AG09309 (cell line): ENCODE data around the gene IKZF2.

ENCODE experiments used
- DNase-seq: peaks from one replicate; pipeline ENCODE4 v3.0.0-alpha.2; 2010; ENCODE audit warnings: low read depth
- H3K4me3 ChIP-seq: 2 replicates; pipeline ENCODE4 v1.5.1; 2011; ENCODE audit warnings: mild to moderate bottlenecking, low read depth, low read length, moderate library complexity; ENCODE audit not compliant: control insufficient read depth
- CTCF ChIP-seq: IDR thresholded peaks from 2 replicates; pipeline ENCODE4 v1.5.1; 2011; ENCODE audit warnings: mild to moderate bottlenecking, low read depth, low read length, inconsistent platforms; ENCODE audit not compliant: insufficient read depth, control insufficient read depth; ENCODE audit errors: missing control alignments

Gene IKZF2

GRCh38 chr2:213151437-213152064 is at the start of gene IKZF2:
IKZF2 (minus strand) TSS chr2:213151612; CDS start chr2:213148629, 2,983 bp downstream.
- no peak for TF ChIP-seq CTCF
- peak within 1 kb of the TSS; percentile 86 for H3K4me3 ChIP-seq
- peak; percentile 73 for DNase-seq

GRCh38 chr2:213199871-213200270 is 48.5 kb upstream of the IKZF2 start:
- no peak for TF ChIP-seq CTCF
- no peak overlapping the region for H3K4me3 ChIP-seq
- DNase-seq, result no peak

GRCh38 chr2:213189001-213189899 is 37.8 kb upstream of the IKZF2 start:
- no peak for DNase-seq
- no peak overlapping the region for H3K4me3 ChIP-seq
- TF ChIP-seq CTCF, result no peak

GRCh38 chr2:213188533-213188867 is 37.1 kb upstream of the IKZF2 start:
- no peak overlapping the region for H3K4me3 ChIP-seq
- no peak for TF ChIP-seq CTCF
- DNase-seq, result no peak

GRCh38 chr2:213187833-213188532 is 36.6 kb upstream of the IKZF2 start:
- no peak overlapping the region for H3K4me3 ChIP-seq
- DNase-seq, result no peak
- TF ChIP-seq CTCF, result no peak

GRCh38 chr2:213187386-213187785 is 36.0 kb upstream of the IKZF2 start:
- no peak for DNase-seq

More at GRCh38 chr2:213187386-213187785, 36.0 kb upstream of the IKZF2 start:
- H3K4me3 ChIP-seq, result no peak overlapping the region
- no peak for TF ChIP-seq CTCF
